ENCODE data around the gene PYGM.

Gene PYGM

GRCh38 chr11:64784813-64785581 lies 25.2 kb upstream of the PYGM start:
- Histone ChIP-seq H3K27me3 (ENCODE audit: insufficient read depth, poor library complexity, severe bottlenecking) (no peaks in the 10 kb centered on the region), H3K27ac (replicated peaks) (no peak overlapping the region), H3K4me3 (replicated peaks; ENCODE audit: insufficient read depth, low read length) (no peak overlapping the region)
- TF ChIP-seq GABPA (IDR thresholded peaks at IDR 0.05; ENCODE audit: low read depth), result no peak
- no peak for TF ChIP-seq SPI1 (IDR thresholded peaks at IDR 0.05; ENCODE audit: borderline replicate concordance, low read depth)
- TF ChIP-seq REST (IDR thresholded peaks at IDR 0.05; ENCODE audit: insufficient replicate concordance, low read depth), result no peak
- TF ChIP-seq, protein P1, sequence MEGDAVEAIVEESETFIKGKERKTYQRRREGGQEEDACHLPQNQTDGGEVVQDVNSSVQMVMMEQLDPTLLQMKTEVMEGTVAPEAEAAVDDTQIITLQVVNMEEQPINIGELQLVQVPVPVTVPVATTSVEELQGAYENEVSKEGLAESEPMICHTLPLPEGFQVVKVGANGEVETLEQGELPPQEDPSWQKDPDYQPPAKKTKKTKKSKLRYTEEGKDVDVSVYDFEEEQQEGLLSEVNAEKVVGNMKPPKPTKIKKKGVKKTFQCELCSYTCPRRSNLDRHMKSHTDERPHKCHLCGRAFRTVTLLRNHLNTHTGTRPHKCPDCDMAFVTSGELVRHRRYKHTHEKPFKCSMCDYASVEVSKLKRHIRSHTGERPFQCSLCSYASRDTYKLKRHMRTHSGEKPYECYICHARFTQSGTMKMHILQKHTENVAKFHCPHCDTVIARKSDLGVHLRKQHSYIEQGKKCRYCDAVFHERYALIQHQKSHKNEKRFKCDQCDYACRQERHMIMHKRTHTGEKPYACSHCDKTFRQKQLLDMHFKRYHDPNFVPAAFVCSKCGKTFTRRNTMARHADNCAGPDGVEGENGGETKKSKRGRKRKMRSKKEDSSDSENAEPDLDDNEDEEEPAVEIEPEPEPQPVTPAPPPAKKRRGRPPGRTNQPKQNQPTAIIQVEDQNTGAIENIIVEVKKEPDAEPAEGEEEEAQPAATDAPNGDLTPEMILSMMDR (IDR thresholded peaks at IDR 0.05; ENCODE audit: insufficient read depth, low read length), result no peak
- TF ChIP-seq POLR2AphosphoS5 (IDR thresholded peaks at IDR 0.05; ENCODE audit: low read depth), result no peak
- no peak for DNase-seq (ENCODE audit: low read depth in 1 of 2, low spot score in 1 of 2)

GRCh38 chr11:64778473-64779298 lies 18.9 kb upstream of the PYGM start, which contains the start of gene SF1:
Gene SF1 (minus strand): TSS chr11:64778542. CDS start chr11:64778392, 150 bp downstream.
- Histone ChIP-seq H3K4me3 (replicated peaks; ENCODE audit: insufficient read depth, low read length) (peak within 1 kb of the TSS; percentile 80), H3K27ac (replicated peaks) (peak within 1 kb of the TSS; percentile 94), H3K27me3 (ENCODE audit: insufficient read depth, poor library complexity, severe bottlenecking) (no peaks in the 10 kb centered on the region)
- peak; percentile 76 for TF ChIP-seq POLR2AphosphoS5 (IDR thresholded peaks at IDR 0.05; ENCODE audit: low read depth)
- no peak for TF ChIP-seq REST (IDR thresholded peaks at IDR 0.05; ENCODE audit: insufficient replicate concordance, low read depth)
- peak; percentile 47 for TF ChIP-seq GABPA (IDR thresholded peaks at IDR 0.05; ENCODE audit: low read depth)
- TF ChIP-seq SPI1 (IDR thresholded peaks at IDR 0.05; ENCODE audit: borderline replicate concordance, low read depth), result peak; percentile 91
- peak; percentile 99 to 100 for DNase-seq (ENCODE audit: low read depth in 1 of 2, low spot score in 1 of 2)

DNA sequence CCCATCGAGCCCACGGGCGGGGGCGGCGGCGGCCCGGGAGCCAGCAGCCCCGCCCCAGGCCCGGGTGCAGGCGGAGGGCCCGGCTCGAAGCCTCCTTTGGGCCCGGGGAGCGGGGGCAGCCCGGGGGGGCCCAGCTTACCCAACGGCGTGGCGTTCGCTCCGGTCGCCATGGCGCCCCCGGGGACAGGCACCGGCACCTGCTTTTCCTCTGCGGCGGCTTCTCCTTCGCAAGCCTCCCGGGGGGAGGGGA lies 18.4 kb upstream of the PYGM start:
- peak overlapping the region; percentile 94 for H3K27ac ChIP-seq (replicated peaks)
- no peaks in the 10 kb centered on the region for H3K27me3 ChIP-seq (ENCODE audit: insufficient read depth, poor library complexity, severe bottlenecking)
- peak overlapping the region; percentile 58 for H3K4me3 ChIP-seq (replicated peaks; ENCODE audit: insufficient read depth, low read length)
- TF ChIP-seq REST (IDR thresholded peaks at IDR 0.05; ENCODE audit: insufficient replicate concordance, low read depth) (no peak), SPI1 (IDR thresholded peaks at IDR 0.05; ENCODE audit: borderline replicate concordance, low read depth) (no peak), POLR2AphosphoS5 (IDR thresholded peaks at IDR 0.05; ENCODE audit: low read depth) (no peak), GABPA (IDR thresholded peaks at IDR 0.05; ENCODE audit: low read depth) (no peak)
- TF ChIP-seq, protein P1 (IDR thresholded peaks at IDR 0.05; ENCODE audit: insufficient read depth, low read length), result no peak
- DNase-seq (ENCODE audit: low read depth in 1 of 2, low spot score in 1 of 2), result no peak

Measured in HL-60 (cell line).